ENCODE measurements around the gene DUOX1.
A peak's percentile ranks its signal among the peaks of the same experiment; 100 is the strongest.
"Not testable (repeated sequence)": the region's sequence is repeated elsewhere in the genome, so short reads cannot be mapped to it uniquely, and the experiment has no call there.

Gene DUOX1

GRCh38 chr15:45121706-45122417 lies 7.9 kb upstream of the DUOX1 start:
- DNase-seq = no peak

DNA sequence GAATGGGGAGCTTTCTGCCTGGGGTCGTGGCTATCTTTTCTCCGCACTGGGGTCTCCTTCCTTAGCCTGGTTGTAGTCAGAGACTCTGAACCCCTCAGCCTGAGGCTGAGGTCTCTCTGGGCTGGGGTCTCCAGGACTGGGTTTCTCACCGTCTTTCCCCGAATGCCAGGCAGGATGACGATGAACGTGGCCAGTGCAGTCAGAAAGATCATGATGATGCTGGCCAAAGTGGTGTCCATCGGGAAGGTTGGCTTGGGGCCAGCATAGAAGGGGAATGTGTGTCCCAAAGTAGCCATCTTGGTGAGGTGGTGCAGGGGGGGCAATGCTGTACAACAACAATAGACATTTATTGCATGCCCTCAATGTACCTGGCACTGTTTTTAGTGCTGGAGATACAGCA lies 7.1 kb upstream of the DUOX1 start:
- no peak for DNase-seq

DNA sequence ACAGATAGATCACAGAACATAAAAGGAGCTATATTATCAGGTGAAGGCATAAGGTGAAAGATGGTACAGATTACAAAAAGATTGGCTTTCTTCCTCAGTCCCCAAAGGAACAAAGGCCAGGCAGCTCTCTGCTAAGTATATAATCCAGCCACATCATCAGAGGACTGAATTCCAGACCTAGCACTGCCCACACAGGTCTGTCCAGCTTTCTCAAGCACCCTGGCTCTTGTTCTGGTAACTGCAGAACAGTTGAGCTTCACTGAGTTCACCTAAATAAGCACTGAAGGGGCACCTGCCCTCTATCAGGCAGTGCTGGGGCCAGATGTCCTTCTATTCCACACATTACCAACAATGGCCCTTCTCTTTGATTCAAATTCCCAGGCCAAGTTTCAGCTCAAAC lies 6.4 kb upstream of the DUOX1 start:
- DNase-seq = no peak

- DNase-seq = peak; percentile 73
Measured at GRCh38 chr15:45126535-45127158, 3.1 kb upstream of the DUOX1 start.

DNA sequence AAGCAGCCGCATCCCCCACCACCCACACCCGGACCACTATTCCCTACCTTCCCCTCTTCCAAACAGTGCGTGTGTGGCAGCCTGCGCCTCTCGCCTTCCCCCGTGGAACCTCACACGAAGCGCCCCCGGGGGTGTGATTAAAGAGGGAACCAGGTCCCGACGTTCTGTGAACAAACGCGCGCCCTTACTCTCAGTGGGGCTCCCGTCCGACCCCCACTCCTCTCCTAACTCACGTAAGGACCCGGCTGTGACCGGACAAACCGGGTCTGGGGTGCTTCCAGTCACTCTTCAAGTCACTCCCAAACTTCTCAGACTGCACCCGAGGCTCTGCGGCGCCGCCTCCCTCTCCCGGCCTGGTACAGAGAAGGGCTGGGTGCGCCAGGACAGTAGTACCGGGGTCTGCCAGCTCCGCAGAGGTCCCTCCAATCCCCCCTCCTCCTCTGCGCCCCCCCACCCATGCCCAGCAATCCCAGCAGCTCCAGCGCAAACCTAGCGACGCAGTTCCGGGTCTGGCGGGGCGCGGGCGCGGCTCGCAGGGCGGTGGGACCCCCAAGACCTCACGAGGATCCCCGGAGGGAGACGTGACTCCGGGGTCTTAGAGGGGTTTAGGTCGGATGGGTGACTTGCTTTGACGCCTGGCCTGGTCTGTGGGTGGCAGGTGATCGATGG lies 689 bp upstream of the DUOX1 start:
- DNase-seq = no peak

DNA sequence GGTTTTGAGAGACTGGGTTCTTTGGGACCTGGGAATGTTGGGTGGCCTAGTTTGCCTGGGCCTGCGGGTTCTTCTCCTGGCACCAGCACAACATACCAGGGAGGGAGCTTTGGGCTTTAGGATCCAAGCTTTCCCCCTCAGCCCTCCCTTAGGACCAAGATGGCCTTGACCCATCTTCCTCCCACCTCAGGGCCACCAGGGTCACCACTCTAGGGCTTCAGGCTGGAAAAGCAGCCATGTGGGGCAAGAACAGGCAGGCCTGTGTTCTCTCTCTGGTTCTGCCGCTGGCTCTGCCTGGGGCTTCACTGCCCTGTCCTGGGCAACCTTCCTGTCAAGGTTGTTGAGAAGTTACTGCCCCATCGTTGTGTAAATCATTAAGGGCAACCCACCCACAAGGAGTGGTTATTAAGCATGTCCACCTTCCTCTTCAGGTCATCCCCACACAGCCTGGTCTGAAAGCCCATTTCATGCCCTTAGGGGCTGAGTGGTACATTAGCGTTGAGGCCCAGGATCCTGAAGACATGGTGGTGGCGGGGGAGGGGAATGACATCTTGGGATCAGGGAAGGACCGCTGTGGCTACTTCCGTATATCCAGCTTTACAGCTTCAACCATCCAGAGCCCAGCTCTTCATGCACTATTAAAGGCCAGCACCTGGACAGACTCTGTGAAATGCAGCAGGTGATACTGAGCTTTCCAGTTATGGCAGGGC lies 652 bp downstream of the DUOX1 start:
- no peak for DNase-seq

DNA sequence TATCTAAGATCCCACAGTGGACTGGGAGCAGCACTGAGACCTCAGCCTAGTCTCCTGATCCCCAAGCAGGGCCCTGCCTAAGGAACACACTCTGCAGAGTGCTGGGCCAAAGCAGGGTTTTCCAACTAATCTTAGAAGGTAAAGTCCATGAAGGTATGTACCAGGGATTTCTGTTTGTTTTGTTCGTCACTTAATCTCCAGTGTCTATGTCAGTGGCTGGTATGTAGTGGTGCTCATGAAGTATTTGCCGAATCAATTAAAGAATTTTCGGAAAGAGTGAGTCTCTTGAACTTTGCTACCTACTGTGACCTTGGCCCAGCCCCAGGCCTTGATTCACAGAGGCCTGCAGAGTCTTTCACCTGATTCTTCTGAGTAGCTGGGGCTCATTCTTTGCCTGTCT lies 1.7 kb downstream of the DUOX1 start:
- DNase-seq = no peak

- DNase-seq = no peak
Measured at GRCh38 chr15:45132844-45133560, 3.2 kb downstream of the DUOX1 start.

- no peak for DNase-seq
Measured at GRCh38 chr15:45133561-45133920, 3.7 kb downstream of the DUOX1 start.

- DNase-seq = no peak
Measured at GRCh38 chr15:45134046-45134445, 4.3 kb downstream of the DUOX1 start.

- peak; percentile 70 for DNase-seq
Measured at GRCh38 chr15:45134682-45135604, 5.1 kb downstream of the DUOX1 start.

DNA sequence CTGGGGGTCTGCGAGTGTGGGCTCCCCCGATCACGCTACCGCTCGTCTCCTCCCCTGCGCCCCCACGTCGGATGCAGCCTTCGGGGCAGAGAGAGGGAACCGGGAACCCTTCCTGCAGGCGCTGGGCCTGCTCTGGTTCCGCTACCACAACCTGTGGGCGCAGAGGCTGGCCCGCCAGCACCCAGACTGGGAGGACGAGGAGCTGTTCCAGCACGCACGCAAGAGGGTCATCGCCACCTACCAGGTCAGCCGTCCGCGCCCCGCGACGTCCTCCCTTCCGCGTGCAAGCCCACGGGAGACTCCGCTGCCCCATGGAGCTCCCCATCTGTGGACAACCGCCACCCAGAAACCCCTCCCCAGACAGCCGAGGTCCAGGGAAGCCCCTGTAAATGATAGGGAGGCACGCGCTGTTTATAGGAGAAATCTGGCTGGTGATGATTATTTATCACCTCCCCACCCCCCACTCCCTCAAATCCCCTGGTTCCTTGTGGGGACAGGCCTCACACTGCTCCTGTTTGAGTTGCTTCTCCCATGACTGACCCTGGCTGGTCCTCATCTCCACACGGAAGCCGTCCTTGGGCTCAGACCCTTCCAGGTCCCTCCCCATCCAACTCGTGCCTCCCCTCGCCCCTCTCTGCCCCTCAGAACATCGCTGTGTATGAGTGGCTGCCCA lies 6.0 kb downstream of the DUOX1 start:
- DNase-seq = not testable (repeated sequence)

GRCh38 chr15:45136378-45136764 lies 6.6 kb downstream of the DUOX1 start:
- DNase-seq = peak; percentile 70

GRCh38 chr15:45137703-45138102 lies 7.9 kb downstream of the DUOX1 start:
- DNase-seq = no peak

GRCh38 chr15:45138814-45139765 lies 9.3 kb downstream of the DUOX1 start:
- DNase-seq = no peak

GRCh38 chr15:45139770-45140169 lies 10.0 kb downstream of the DUOX1 start:
- no peak for DNase-seq

DNA sequence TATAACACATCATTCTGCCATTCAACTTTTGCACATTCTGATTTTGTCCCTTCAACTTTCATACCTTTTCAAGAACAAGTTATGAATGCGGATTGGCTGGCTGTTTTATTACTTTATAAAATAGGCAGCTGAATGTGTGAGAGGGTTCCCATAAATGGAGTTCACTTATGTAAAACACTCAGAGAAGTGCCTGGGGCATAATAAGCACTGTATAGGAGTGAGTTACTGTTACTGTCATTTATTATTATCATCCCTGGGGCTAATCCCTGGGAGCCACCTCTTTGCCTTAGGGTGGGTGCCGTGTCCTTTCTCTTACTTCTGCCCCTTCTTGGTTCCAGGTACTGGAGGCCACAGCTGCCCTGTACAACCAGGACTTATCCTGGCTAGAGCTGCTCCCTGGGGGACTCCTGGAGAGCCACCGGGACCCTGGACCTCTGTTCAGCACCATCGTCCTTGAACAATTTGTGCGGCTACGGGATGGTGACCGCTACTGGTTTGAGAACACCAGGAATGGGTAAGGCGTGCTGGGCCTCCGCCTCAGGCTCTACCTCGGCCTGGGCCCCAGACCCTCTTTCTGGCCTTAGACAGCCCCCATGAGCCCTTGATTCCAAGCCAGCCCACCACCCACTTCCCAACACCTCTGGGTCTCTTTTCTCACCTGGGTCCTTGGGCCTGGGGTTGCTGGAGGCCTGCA lies 10.9 kb downstream of the DUOX1 start:
- no peak for DNase-seq

DNA sequence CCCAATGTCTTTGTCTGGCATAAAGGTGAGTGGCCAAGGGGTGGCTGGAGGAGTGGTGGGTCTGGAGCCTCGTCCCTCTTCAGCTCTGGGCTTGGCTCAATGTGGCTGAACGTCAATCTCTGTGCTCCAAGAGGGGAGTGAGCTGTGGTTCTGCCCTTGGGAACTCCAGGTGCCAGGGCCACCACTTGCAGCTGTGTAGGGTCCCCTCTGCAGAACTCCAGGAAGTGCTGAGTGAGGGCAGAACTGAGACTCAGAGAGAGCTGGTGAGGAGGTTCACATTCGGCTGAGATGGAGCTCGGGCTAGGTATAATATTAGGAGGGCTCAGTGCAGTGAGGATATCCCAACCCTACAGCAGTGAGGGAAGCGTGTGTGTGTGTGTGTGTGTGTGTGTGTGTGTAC lies 11.6 kb downstream of the DUOX1 start:
- DNase-seq = no peak

GRCh38 chr15:45143056-45143455 lies 13.3 kb downstream of the DUOX1 start:
- DNase-seq = no peak

- DNase-seq = no peak
Measured at GRCh38 chr15:45143946-45144345, 14.2 kb downstream of the DUOX1 start.

All from activated effector memory CD4-positive, alpha-beta T cell treated with anti-CD3 and anti-CD28 coated beads, Interleukin-2, amount 50 U/mL, for 16 hours (primary cell).